A549 (cell line): ENCODE results near the gene THEM4.

ENCODE experiments used
- CEBPB ChIP-seq, 2 experiments: fragments of >200 bp in 1 of 2; sonication (Bioruptor Twin) in 1 of 2; formaldehyde crosslinking in 1 of 2; IDR thresholded peaks; 2 replicates each; pipeline ENCODE4 v1.6.1; 2012 to 2016
- KDM1A ChIP-seq: fragments of 200-600 bp; sonication (generic); IDR thresholded peaks from 2 replicates; pipeline ENCODE4 v1.6.1; 2016; ENCODE audit warnings: low read depth, mild to moderate bottlenecking
- MAFK ChIP-seq: fragments of 450-650 bp; IDR thresholded peaks from 2 replicates; pipeline ENCODE4 v1.6.1; 2014; ENCODE audit not compliant: partially characterized antibody
- MYC ChIP-seq: IDR thresholded peaks from 2 replicates; pipeline ENCODE4 v1.6.1; 2012; ENCODE audit warnings: mild to moderate bottlenecking, inconsistent platforms, low read length, improper control_type of control experiment, borderline replicate concordance
- PHF8 ChIP-seq: fragments of 200-600 bp; sonication (generic); IDR thresholded peaks from 2 replicates; pipeline ENCODE4 v1.6.1; 2016; ENCODE audit warnings: low read depth, mild to moderate bottlenecking, antibody characterized with exemption, moderate library complexity, borderline replicate concordance
- POLR2A ChIP-seq: IDR thresholded peaks from 2 replicates; pipeline ENCODE4 v1.6.1; 2012; ENCODE audit warnings: mild to moderate bottlenecking, low read length
- RAD21 ChIP-seq, 2 experiments: fragments of >200 bp in 1 of 2; sonication (Bioruptor Twin) in 1 of 2; formaldehyde crosslinking in 1 of 2; IDR thresholded peaks in 1 of 2; conservative IDR thresholded peaks in 1 of 2; 2 replicates in 1 of 2; 3 replicates in 1 of 2; pipeline ENCODE4 v1.6.1; 2012 to 2018; ENCODE audit warnings: inconsistent platforms in 1 of 2
- RNF2 ChIP-seq: fragments of 200-600 bp; sonication (generic); IDR thresholded peaks from 2 replicates; pipeline ENCODE4 v1.6.1; 2016; ENCODE audit warnings: low read depth, mild to moderate bottlenecking, antibody characterized with exemption, moderate library complexity, borderline replicate concordance
- SMC3 ChIP-seq: fragments of >200 bp; sonication (Bioruptor Twin); formaldehyde crosslinking; IDR thresholded peaks from 3 replicates; pipeline ENCODE4 v1.6.1; 2018; ENCODE audit warnings: inconsistent platforms
- TF ChIP-seq, protein P1 (sequence below): fragments of >200 bp; sonication (Bioruptor Twin); formaldehyde crosslinking; IDR thresholded peaks from 3 replicates; pipeline ENCODE4 v1.5.1; 2016
- TF ChIP-seq, protein P2 (sequence below): fragments of 200-600 bp; sonication (generic); IDR thresholded peaks from 2 replicates; pipeline ENCODE4 v1.6.1; 2016; ENCODE audit warnings: antibody characterized with exemption, mild to moderate bottlenecking, moderate library complexity

DNA sequence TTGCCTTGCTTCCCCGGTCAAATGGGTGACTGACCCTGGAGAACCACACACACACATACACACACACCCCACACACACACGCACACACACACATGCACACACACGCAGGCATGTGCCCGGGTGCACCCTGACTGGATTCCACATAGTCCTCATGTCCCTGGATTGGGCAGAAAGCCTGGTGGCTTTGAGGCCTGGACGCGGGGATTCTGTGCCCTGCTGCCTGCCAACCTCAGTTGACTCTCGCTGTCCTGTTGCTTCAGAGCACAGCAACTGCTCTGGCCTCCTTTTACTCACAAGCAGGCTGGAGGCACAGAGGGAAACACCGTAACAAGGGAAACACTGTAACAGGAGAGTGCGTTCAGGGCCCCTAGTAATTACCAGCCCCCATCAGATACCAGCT lies 84.1 kb downstream of the THEM4 start:
- TF ChIP-seq, protein P1, sequence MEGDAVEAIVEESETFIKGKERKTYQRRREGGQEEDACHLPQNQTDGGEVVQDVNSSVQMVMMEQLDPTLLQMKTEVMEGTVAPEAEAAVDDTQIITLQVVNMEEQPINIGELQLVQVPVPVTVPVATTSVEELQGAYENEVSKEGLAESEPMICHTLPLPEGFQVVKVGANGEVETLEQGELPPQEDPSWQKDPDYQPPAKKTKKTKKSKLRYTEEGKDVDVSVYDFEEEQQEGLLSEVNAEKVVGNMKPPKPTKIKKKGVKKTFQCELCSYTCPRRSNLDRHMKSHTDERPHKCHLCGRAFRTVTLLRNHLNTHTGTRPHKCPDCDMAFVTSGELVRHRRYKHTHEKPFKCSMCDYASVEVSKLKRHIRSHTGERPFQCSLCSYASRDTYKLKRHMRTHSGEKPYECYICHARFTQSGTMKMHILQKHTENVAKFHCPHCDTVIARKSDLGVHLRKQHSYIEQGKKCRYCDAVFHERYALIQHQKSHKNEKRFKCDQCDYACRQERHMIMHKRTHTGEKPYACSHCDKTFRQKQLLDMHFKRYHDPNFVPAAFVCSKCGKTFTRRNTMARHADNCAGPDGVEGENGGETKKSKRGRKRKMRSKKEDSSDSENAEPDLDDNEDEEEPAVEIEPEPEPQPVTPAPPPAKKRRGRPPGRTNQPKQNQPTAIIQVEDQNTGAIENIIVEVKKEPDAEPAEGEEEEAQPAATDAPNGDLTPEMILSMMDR, result no peak
- TF ChIP-seq, protein P2, sequence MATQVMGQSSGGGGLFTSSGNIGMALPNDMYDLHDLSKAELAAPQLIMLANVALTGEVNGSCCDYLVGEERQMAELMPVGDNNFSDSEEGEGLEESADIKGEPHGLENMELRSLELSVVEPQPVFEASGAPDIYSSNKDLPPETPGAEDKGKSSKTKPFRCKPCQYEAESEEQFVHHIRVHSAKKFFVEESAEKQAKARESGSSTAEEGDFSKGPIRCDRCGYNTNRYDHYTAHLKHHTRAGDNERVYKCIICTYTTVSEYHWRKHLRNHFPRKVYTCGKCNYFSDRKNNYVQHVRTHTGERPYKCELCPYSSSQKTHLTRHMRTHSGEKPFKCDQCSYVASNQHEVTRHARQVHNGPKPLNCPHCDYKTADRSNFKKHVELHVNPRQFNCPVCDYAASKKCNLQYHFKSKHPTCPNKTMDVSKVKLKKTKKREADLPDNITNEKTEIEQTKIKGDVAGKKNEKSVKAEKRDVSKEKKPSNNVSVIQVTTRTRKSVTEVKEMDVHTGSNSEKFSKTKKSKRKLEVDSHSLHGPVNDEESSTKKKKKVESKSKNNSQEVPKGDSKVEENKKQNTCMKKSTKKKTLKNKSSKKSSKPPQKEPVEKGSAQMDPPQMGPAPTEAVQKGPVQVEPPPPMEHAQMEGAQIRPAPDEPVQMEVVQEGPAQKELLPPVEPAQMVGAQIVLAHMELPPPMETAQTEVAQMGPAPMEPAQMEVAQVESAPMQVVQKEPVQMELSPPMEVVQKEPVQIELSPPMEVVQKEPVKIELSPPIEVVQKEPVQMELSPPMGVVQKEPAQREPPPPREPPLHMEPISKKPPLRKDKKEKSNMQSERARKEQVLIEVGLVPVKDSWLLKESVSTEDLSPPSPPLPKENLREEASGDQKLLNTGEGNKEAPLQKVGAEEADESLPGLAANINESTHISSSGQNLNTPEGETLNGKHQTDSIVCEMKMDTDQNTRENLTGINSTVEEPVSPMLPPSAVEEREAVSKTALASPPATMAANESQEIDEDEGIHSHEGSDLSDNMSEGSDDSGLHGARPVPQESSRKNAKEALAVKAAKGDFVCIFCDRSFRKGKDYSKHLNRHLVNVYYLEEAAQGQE, result no peak
- TF ChIP-seq PHF8 (no peak), KDM1A (no peak), RAD21 (conservative IDR thresholded peaks at IDR 0.05 in 1 of 2, IDR thresholded peaks at IDR 0.05 in 1 of 2) (no peak), MAFK (no peak), CEBPB (IDR thresholded peaks at IDR 0.05) (no peak), POLR2A (no peak), MYC (no peak), SMC3 (no peak), RNF2 (no peak)
